ENCODE measurements around the gene L3MBTL2.
"Not testable (repeated sequence)": the region's sequence is repeated elsewhere in the genome, so short reads cannot be mapped to it uniquely, and the experiment has no call there.

The L3MBTL2 gene

GRCh38 chr22:41242396-41243117, 37.4 kb downstream of the L3MBTL2 start:
- no peak for DNase-seq

GRCh38 chr22:41243361-41243760, 38.2 kb downstream of the L3MBTL2 start:
- no peak for DNase-seq

GRCh38 chr22:41245917-41246499, 40.9 kb downstream of the L3MBTL2 start:
- no peak for DNase-seq

- no peak for DNase-seq
These were observed 42.6 kb downstream of the L3MBTL2 start for GRCh38 chr22:41247703-41248102.

- no peak for DNase-seq
These were observed 43.2 kb downstream of the L3MBTL2 start for GRCh38 chr22:41248314-41248713.

GRCh38 chr22:41248758-41249157, 43.6 kb downstream of the L3MBTL2 start:
- no peak for DNase-seq

GRCh38 chr22:41249442-41249841, 44.3 kb downstream of the L3MBTL2 start:
- DNase-seq, result no peak

- DNase-seq, result no peak
These were observed 45.0 kb downstream of the L3MBTL2 start for GRCh38 chr22:41250127-41250526.

GRCh38 chr22:41252365-41252764, 47.3 kb downstream of the L3MBTL2 start:
- no peak for DNase-seq

GRCh38 chr22:41254230-41254629, 49.1 kb downstream of the L3MBTL2 start:
- no peak for DNase-seq

GRCh38 chr22:41256254-41257253, 51.4 kb downstream of the L3MBTL2 start:
- no peak for DNase-seq

GRCh38 chr22:41257696-41258095, 52.6 kb downstream of the L3MBTL2 start:
- DNase-seq, result no peak

GRCh38 chr22:41259756-41260155, 54.6 kb downstream of the L3MBTL2 start:
- not testable (repeated sequence) for DNase-seq

- no peak for DNase-seq
These were observed 55.8 kb downstream of the L3MBTL2 start for GRCh38 chr22:41260871-41261270.

GRCh38 chr22:41261541-41262249, 56.6 kb downstream of the L3MBTL2 start:
- DNase-seq, result no peak

- no peak for DNase-seq
These were observed 57.2 kb downstream of the L3MBTL2 start for GRCh38 chr22:41262250-41262765.

GRCh38 chr22:41263704-41264103, 58.6 kb downstream of the L3MBTL2 start:
- no peak for DNase-seq

- DNase-seq, result no peak
These were observed 59.4 kb downstream of the L3MBTL2 start for GRCh38 chr22:41264408-41264941.

- DNase-seq, result no peak
These were observed 62.8 kb downstream of the L3MBTL2 start for GRCh38 chr22:41267958-41268357.

GRCh38 chr22:41271787-41272186, 66.7 kb downstream of the L3MBTL2 start:
- no peak for DNase-seq

GRCh38 chr22:41273128-41273527, 68.0 kb downstream of the L3MBTL2 start:
- no peak for DNase-seq

GRCh38 chr22:41274856-41275255, 69.7 kb downstream of the L3MBTL2 start:
- DNase-seq, result no peak

Data from activated CD4-positive, alpha-beta T cell treated with anti-CD3 and anti-CD28 coated beads, Interleukin-10, Interleukin-2, amounts not matched to agents 100 ng/mL and 50 ng/mL, durations not matched to agents 16 hours and 8 hours (primary cell).